HEK293T (cell line): ENCODE measurements around the gene GHRL.

Source experiments
- ARNT ChIP-seq: fragments of 450-650 bp; IDR thresholded peaks from 2 replicates; pipeline ENCODE4 v1.6.1; 2017; ENCODE audit warnings: mild to moderate bottlenecking
- BHLHE40 ChIP-seq: fragments of 450-650 bp; IDR thresholded peaks from 2 replicates; pipeline ENCODE4 v1.6.1; 2016; ENCODE audit warnings: mild to moderate bottlenecking, moderate library complexity, borderline replicate concordance
- FOXK2 ChIP-seq: fragments of 450-650 bp; IDR thresholded peaks from 2 replicates; pipeline ENCODE4 v1.6.1; 2016; ENCODE audit warnings: mild to moderate bottlenecking
- FOXM1 ChIP-seq: fragments of 450-650 bp; IDR thresholded peaks from 2 replicates; pipeline ENCODE4 v1.6.1; 2017; ENCODE audit warnings: mild to moderate bottlenecking, borderline replicate concordance
- SP1 ChIP-seq: fragments of 450-650 bp; IDR thresholded peaks from 2 replicates; pipeline ENCODE4 v1.6.1; 2017
- SUZ12 ChIP-seq: fragments of 450-650 bp; IDR thresholded peaks from 2 replicates; pipeline ENCODE4 v1.6.1; 2016; ENCODE audit warnings: mild to moderate bottlenecking

GRCh38 chr3:10330319-10330718 lies 37.6 kb upstream of the GHRL start:
- TF ChIP-seq FOXK2 (no peak), SUZ12 (no peak), FOXM1 (no peak), SP1 (no peak), BHLHE40 (no peak), ARNT (no peak)
